HCT116 (cell line): ENCODE measurements around the gene CBLB. TPM values are rescaled to one million over a fixed set of nuclear protein-coding genes. Genes with fewer than 3 reads are reported as not detected.

ENCODE experiments used
- ATAC-seq: fragments of 200-7000 bp; cut with Tn5 transposase; 2 replicates; pipeline ENCODE4 v1.9.1; 2020; ENCODE audit warnings: mild to moderate bottlenecking, moderate library complexity
- BruUV-seq: library from RNA; stranded (reverse); fragments of 400-500 nt; replicated peaks from 2 replicates; lab custom pipeline; 2021; lab: Mats Ljungman, UMichigan
- CTCF ChIA-PET: fragments of 300-600 bp; sonication (Branson Sonifier 250); formaldehyde crosslinking; loops from one replicate; lab custom pipeline; 2021; ENCODE audit warnings: antibody characterized with exemption; lab: Charles Lee
- POLR2A ChIA-PET: fragments of 300-600, 350-600 bp; sonication (Branson Sonifier 250); formaldehyde crosslinking; loops from one replicate; lab custom pipeline; 2021; ENCODE audit warnings: antibody characterized with exemption; lab: Charles Lee
- RAD21 ChIA-PET, 2 experiments: fragments of 300-600 bp; sonication (Branson Sonifier 250); formaldehyde crosslinking; loops; one replicate each; lab custom pipeline; 2023; ENCODE audit warnings: low total read pairs in 2 of 2; ENCODE audit not compliant: uncharacterized antibody in 2 of 2, unreplicated experiment in 2 of 2, low non-redundant PET in 1 of 2; lab: Charles Lee
- DNase-seq: peaks from one replicate; pipeline ENCODE4 v3.0.0-alpha.2; 2010; ENCODE audit warnings: low read depth, low spot score
- H2AFZ ChIP-seq: fragments of 200-600 bp; shearing (Covaris generic), sonication (generic); 2 replicates; pipeline ENCODE4 v1.6.1; 2017; ENCODE audit warnings: low read depth, mixed run types, mixed read lengths, antibody characterized with exemption, low read length; ENCODE audit not compliant: poor library complexity, severe bottlenecking
- H3K27ac ChIP-seq: 2 replicates; pipeline ENCODE4 v1.5.1; 2012; ENCODE audit warnings: low read depth, low read length
- H3K27me3 ChIP-seq: fragments of 200-600 bp; sonication (generic); 2 replicates; pipeline ENCODE4 v1.6.1; 2016; ENCODE audit warnings: mixed run types, low read length, mixed read lengths; ENCODE audit not compliant: insufficient read depth
- H3K36me3 ChIP-seq, 2 experiments: fragments of 200-500 bp in 1 of 2; fragments of 200-600 bp in 1 of 2; sonication (Bioruptor generic) in 1 of 2; sonication (generic) in 1 of 2; 2 replicates each; pipeline versions ENCODE4 v1.5.1 to v1.6.1; 2014 to 2016; ENCODE audit warnings: low read length in 2 of 2, inconsistent platforms in 1 of 2, mixed read lengths in 1 of 2, mixed run types in 1 of 2; ENCODE audit not compliant: insufficient read depth in 2 of 2, control insufficient read depth in 1 of 2
- H3K4me1 ChIP-seq, 2 experiments: fragments of 200-600 bp in 1 of 2; sonication (generic) in 1 of 2; 2 replicates each; pipeline versions ENCODE4 v1.5.1 to v1.6.1; 2012 to 2017; ENCODE audit warnings: low read length in 2 of 2, inconsistent platforms in 1 of 2, mild to moderate bottlenecking in 1 of 2, mixed read lengths in 1 of 2, mixed run types in 1 of 2, moderate library complexity in 1 of 2; ENCODE audit not compliant: insufficient read depth in 2 of 2, control insufficient read depth in 1 of 2
- H3K4me2 ChIP-seq: fragments of 200-600 bp; sonication (generic); 2 replicates; pipeline ENCODE4 v1.6.1; 2017; ENCODE audit warnings: mixed run types, low read length, mixed read lengths
- H3K4me3 ChIP-seq, 2 experiments: fragments of 200-600 bp in 1 of 2; sonication (generic) in 1 of 2; replicated peaks in 1 of 2; 2 replicates each; pipeline ENCODE4 v1.5.1; 2011 to 2016; ENCODE audit warnings: low read length in 2 of 2, control low read depth in 1 of 2, low read depth in 1 of 2, mild to moderate bottlenecking in 1 of 2, mixed read lengths in 1 of 2, mixed run types in 1 of 2
- H3K79me2 ChIP-seq: fragments of 200-600 bp; sonication (generic); 2 replicates; pipeline ENCODE4 v1.6.1; 2017; ENCODE audit warnings: mild to moderate bottlenecking, mixed run types, low read length, moderate library complexity, mixed read lengths; ENCODE audit not compliant: insufficient read depth
- H3K9ac ChIP-seq: fragments of 200-600 bp; sonication (generic); 2 replicates; pipeline ENCODE4 v1.6.1; 2016; ENCODE audit warnings: low read length, mixed read lengths
- H3K9me2 ChIP-seq: fragments of 200-600 bp; sonication (generic), shearing (Covaris generic); 2 replicates; pipeline ENCODE4 v1.6.1; 2017; ENCODE audit warnings: mixed run types, mild to moderate bottlenecking, moderate library complexity; ENCODE audit not compliant: insufficient read depth
- H3K9me3 ChIP-seq, 2 experiments: fragments of 200-500 bp in 1 of 2; fragments of 200-600 bp in 1 of 2; sonication (Bioruptor generic) in 1 of 2; sonication (generic) in 1 of 2; 2 replicates each; pipeline ENCODE4 v1.6.1; 2014 to 2017; ENCODE audit warnings: low read length in 2 of 2, mixed read lengths in 2 of 2, inconsistent platforms in 1 of 2, low read depth in 1 of 2, mild to moderate bottlenecking in 1 of 2, mixed run types in 1 of 2, moderate library complexity in 1 of 2; ENCODE audit not compliant: control insufficient read depth in 1 of 2, insufficient read depth in 1 of 2
- H4K20me1 ChIP-seq: fragments of 200-600 bp; sonication (generic), shearing (Covaris generic); 2 replicates; pipeline ENCODE4 v1.6.1; 2017; ENCODE audit warnings: mixed run types, mild to moderate bottlenecking, moderate library complexity; ENCODE audit not compliant: insufficient read depth
- CBX3 ChIP-seq: IDR thresholded peaks from 2 replicates; pipeline ENCODE4 v1.6.1; 2012; ENCODE audit warnings: low read depth
- CEBPB ChIP-seq: IDR thresholded peaks from 2 replicates; pipeline ENCODE4 v1.6.1; 2012; ENCODE audit warnings: low read depth
- EGR1 ChIP-seq: IDR thresholded peaks from 2 replicates; pipeline ENCODE4 v1.6.1; 2012; ENCODE audit warnings: low read depth
- ELF1 ChIP-seq: IDR thresholded peaks from 2 replicates; pipeline ENCODE4 v1.6.1; 2012; ENCODE audit warnings: low read depth, borderline replicate concordance
- EZH2phosphoT487 ChIP-seq: fragments of 200-600 bp; IDR thresholded peaks from 2 replicates; pipeline ENCODE4 v1.6.1; 2018; ENCODE audit warnings: antibody characterized with exemption, borderline replicate concordance
- JUND ChIP-seq: IDR thresholded peaks from 2 replicates; pipeline ENCODE4 v1.6.1; 2012
- POLR2A ChIP-seq: IDR thresholded peaks from 2 replicates; pipeline ENCODE4 v1.7.0; 2011; ENCODE audit warnings: borderline replicate concordance; ENCODE audit not compliant: insufficient read depth, insufficient read length; ENCODE audit errors: extremely low read depth
- POLR2AphosphoS5 ChIP-seq: IDR thresholded peaks from 2 replicates; pipeline ENCODE4 v1.6.1; 2011; ENCODE audit warnings: mild to moderate bottlenecking, low read depth, low read length, moderate library complexity
- RAD21 ChIP-seq: IDR thresholded peaks from 2 replicates; pipeline ENCODE4 v1.6.1; 2012; ENCODE audit warnings: low read depth, mild to moderate bottlenecking
- SIN3A ChIP-seq: IDR thresholded peaks from 2 replicates; pipeline ENCODE4 v1.6.1; 2012; ENCODE audit warnings: low read depth
- SP1 ChIP-seq: IDR thresholded peaks from 2 replicates; pipeline ENCODE4 v1.6.1; 2012; ENCODE audit warnings: low read depth
- SRF ChIP-seq: IDR thresholded peaks from 2 replicates; pipeline ENCODE4 v1.6.1; 2012; ENCODE audit warnings: low read depth
- TCF7L2 ChIP-seq: IDR thresholded peaks from 2 replicates; pipeline ENCODE4 v1.7.0; 2011; ENCODE audit warnings: borderline replicate concordance, inconsistent platforms; ENCODE audit not compliant: insufficient read depth, insufficient read length; ENCODE audit errors: extremely low read depth
- ZBTB33 ChIP-seq: IDR thresholded peaks from 2 replicates; pipeline ENCODE4 v1.6.1; 2011; ENCODE audit warnings: mild to moderate bottlenecking, low read length, moderate library complexity; ENCODE audit not compliant: insufficient replicate concordance; ENCODE audit errors: extremely low read depth
- ZFX ChIP-seq: fragments of 450-650 bp; IDR thresholded peaks from 2 replicates; pipeline ENCODE4 v1.6.1; 2017
- ZNF274 ChIP-seq: fragments of 200-500 bp; sonication (Bioruptor generic); IDR thresholded peaks from 2 replicates; pipeline ENCODE4 v1.6.1; 2014; ENCODE audit warnings: mild to moderate bottlenecking, low read depth, low read length, inconsistent platforms
- intact Hi-C: fragments of 100-400 bp; cut with micrococcal nuclease; formaldehyde crosslinking; loops from 2 replicates; pipeline ENCODE4 v1.10.0; 2022
- total RNA-seq: library from RNA; stranded (reverse); gene quantifications from one replicate; pipeline ENCODE4 v1.2.1, GENCODE V29; 2021; ENCODE audit not compliant: unreplicated experiment
- TF ChIP-seq, protein P1 (sequence below): IDR thresholded peaks from 2 replicates; pipeline ENCODE4 v1.6.1; 2012
- TF ChIP-seq, protein P2 (sequence below): IDR thresholded peaks from 2 replicates; pipeline ENCODE4 v1.6.1; 2012
- TF ChIP-seq, protein P3 (sequence below), 3 experiments: fragments of 200-600 bp in 1 of 3; sonication (generic) in 1 of 3; IDR thresholded peaks in 2 of 3; conservative IDR thresholded peaks in 1 of 3; 2 replicates each; pipeline ENCODE4 v1.5.1; 2012 to 2017; ENCODE audit warnings: low read depth in 2 of 3, low read length in 2 of 3, antibody characterized with exemption in 1 of 3, borderline replicate concordance in 1 of 3, control low read depth in 1 of 3, mild to moderate bottlenecking in 1 of 3, mixed read lengths in 1 of 3, mixed run types in 1 of 3, moderate library complexity in 1 of 3; ENCODE audit not compliant: insufficient read depth in 1 of 3
- TF ChIP-seq, protein P4 (sequence below): IDR thresholded peaks from 2 replicates; pipeline ENCODE4 v1.6.1; 2012; ENCODE audit warnings: low read depth

CBLB gene
- total RNA-seq, 1 experiment from 2014 or later, result 10.4 TPM

DNA sequence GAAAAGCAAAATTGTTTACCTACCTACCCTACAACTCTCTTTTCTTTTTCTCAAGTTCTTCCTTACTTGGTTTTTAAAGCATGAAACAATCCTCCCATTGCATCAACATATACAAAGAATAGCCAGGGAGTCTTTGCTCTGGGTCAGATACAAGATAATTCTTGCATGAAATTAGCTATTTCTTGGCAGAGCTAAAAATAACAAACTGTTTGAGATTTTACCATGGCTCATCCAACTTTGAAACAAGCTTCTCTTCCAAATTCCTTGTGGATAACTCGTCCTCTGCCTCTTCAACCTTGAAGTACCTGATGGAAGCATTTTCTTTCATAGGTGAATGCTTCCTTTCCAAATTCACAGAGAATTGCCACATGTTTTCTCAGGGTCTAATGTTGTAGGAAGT, 9.2 kb upstream of the CBLB start:
- no TSS peak for BruUV-seq
- Histone ChIP-seq H3K9ac (no peak overlapping the region), H3K27me3 (no peaks in the 10 kb centered on the region), H2AFZ (no peak overlapping the region)
- no peak for ATAC-seq
- no peak for TF ChIP-seq CBX3
- TF ChIP-seq JUND, result no peak
- TF ChIP-seq, protein P1, sequence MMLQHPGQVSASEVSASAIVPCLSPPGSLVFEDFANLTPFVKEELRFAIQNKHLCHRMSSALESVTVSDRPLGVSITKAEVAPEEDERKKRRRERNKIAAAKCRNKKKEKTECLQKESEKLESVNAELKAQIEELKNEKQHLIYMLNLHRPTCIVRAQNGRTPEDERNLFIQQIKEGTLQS, result no peak
- no peak for TF ChIP-seq SP1
- no peak for TF ChIP-seq TCF7L2
- no peak for TF ChIP-seq EGR1
- no peak for TF ChIP-seq POLR2A
- TF ChIP-seq ZBTB33, result no peak
- no peak for TF ChIP-seq CEBPB
- TF ChIP-seq ZFX, result no peak
- TF ChIP-seq, protein P2, sequence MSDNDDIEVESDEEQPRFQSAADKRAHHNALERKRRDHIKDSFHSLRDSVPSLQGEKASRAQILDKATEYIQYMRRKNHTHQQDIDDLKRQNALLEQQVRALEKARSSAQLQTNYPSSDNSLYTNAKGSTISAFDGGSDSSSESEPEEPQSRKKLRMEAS, result no peak
- TF ChIP-seq ZNF274, result no peak
- no peak for TF ChIP-seq EZH2phosphoT487
- no peak for TF ChIP-seq SIN3A
- TF ChIP-seq POLR2AphosphoS5, result no peak
- TF ChIP-seq SRF, result no peak
- TF ChIP-seq, protein P3, sequence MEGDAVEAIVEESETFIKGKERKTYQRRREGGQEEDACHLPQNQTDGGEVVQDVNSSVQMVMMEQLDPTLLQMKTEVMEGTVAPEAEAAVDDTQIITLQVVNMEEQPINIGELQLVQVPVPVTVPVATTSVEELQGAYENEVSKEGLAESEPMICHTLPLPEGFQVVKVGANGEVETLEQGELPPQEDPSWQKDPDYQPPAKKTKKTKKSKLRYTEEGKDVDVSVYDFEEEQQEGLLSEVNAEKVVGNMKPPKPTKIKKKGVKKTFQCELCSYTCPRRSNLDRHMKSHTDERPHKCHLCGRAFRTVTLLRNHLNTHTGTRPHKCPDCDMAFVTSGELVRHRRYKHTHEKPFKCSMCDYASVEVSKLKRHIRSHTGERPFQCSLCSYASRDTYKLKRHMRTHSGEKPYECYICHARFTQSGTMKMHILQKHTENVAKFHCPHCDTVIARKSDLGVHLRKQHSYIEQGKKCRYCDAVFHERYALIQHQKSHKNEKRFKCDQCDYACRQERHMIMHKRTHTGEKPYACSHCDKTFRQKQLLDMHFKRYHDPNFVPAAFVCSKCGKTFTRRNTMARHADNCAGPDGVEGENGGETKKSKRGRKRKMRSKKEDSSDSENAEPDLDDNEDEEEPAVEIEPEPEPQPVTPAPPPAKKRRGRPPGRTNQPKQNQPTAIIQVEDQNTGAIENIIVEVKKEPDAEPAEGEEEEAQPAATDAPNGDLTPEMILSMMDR (IDR thresholded peaks at IDR 0.05 in 2 of 3, conservative IDR thresholded peaks at IDR 0.05 in 1 of 3; ENCODE audit: borderline replicate concordance in 1 of 3, insufficient read depth in 1 of 3, low read depth in 2 of 3, low read length in 2 of 3), result no peak
- no peak for TF ChIP-seq ELF1
- TF ChIP-seq, protein P4, sequence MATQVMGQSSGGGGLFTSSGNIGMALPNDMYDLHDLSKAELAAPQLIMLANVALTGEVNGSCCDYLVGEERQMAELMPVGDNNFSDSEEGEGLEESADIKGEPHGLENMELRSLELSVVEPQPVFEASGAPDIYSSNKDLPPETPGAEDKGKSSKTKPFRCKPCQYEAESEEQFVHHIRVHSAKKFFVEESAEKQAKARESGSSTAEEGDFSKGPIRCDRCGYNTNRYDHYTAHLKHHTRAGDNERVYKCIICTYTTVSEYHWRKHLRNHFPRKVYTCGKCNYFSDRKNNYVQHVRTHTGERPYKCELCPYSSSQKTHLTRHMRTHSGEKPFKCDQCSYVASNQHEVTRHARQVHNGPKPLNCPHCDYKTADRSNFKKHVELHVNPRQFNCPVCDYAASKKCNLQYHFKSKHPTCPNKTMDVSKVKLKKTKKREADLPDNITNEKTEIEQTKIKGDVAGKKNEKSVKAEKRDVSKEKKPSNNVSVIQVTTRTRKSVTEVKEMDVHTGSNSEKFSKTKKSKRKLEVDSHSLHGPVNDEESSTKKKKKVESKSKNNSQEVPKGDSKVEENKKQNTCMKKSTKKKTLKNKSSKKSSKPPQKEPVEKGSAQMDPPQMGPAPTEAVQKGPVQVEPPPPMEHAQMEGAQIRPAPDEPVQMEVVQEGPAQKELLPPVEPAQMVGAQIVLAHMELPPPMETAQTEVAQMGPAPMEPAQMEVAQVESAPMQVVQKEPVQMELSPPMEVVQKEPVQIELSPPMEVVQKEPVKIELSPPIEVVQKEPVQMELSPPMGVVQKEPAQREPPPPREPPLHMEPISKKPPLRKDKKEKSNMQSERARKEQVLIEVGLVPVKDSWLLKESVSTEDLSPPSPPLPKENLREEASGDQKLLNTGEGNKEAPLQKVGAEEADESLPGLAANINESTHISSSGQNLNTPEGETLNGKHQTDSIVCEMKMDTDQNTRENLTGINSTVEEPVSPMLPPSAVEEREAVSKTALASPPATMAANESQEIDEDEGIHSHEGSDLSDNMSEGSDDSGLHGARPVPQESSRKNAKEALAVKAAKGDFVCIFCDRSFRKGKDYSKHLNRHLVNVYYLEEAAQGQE, result no peak
- no peak for TF ChIP-seq RAD21
- TF ChIP-seq, all 23 proteins: peak for 0
- intact Hi-C loops, result no loop called here
- Histone ChIP-seq H3K27ac (no peak overlapping the region), H3K79me2 (no peaks in the 10 kb centered on the region), H3K4me1 (no peaks in the 10 kb centered on the region), H3K4me3 (no peak overlapping the region), H3K36me3 (no peaks in the 10 kb centered on the region), H3K9me3 (no peaks in the 10 kb centered on the region), H4K20me1 (no peaks in the 10 kb centered on the region), H3K4me2 (no peak overlapping the region), H3K9me2 (no peaks in the 10 kb centered on the region)
- ChIA-PET CTCF (no interaction called here), RAD21 (no interaction called here), POLR2A (no interaction called here)
- no peak for DNase-seq
